Esophagus (tissue), 2 donors: Measurements from ENCODE around the gene KLHL2. TPM values are rescaled to one million over a fixed set of nuclear protein-coding genes. Genes with fewer than 3 reads are reported as not detected.
"Not testable (repeated sequence)": the region's sequence is repeated elsewhere in the genome, so short reads cannot be mapped to it uniquely, and the experiment has no call there.

ENCODE experiments used
- H3K27ac ChIP-seq, 2 donors: one replicate each; pipeline ENCODE4 v1.5.1; 2013; ENCODE audit warnings: low read depth in 2 of 2, mild to moderate bottlenecking in 2 of 2, inconsistent platforms in 1 of 2, low read length in 1 of 2, moderate library complexity in 1 of 2
- H3K27me3 ChIP-seq, 2 donors: one replicate each; pipeline ENCODE4 v1.6.1; 2013; ENCODE audit warnings: low read length in 2 of 2, control low read depth in 1 of 2, mild to moderate bottlenecking in 1 of 2; ENCODE audit not compliant: insufficient read depth in 2 of 2, control insufficient read depth in 1 of 2
- H3K36me3 ChIP-seq, 2 donors: one replicate each; pipeline ENCODE4 v1.6.1; 2013; ENCODE audit warnings: low read length in 1 of 2; ENCODE audit not compliant: control insufficient read depth in 2 of 2, insufficient read depth in 2 of 2
- H3K4me1 ChIP-seq, 2 donors: one replicate each; pipeline ENCODE4 v1.6.1; 2013; ENCODE audit warnings: low read length in 1 of 2; ENCODE audit not compliant: control insufficient read depth in 2 of 2, insufficient read depth in 2 of 2
- H3K4me3 ChIP-seq, 2 donors: one replicate each; pipeline ENCODE4 v1.5.1; 2013; ENCODE audit warnings: low read length in 2 of 2, mild to moderate bottlenecking in 2 of 2, low read depth in 1 of 2, moderate library complexity in 1 of 2
- H3K9me3 ChIP-seq, 2 donors: one replicate each; pipeline ENCODE4 v1.6.1; 2013; ENCODE audit warnings: mild to moderate bottlenecking in 2 of 2, low read depth in 1 of 2, low read length in 1 of 2, moderate library complexity in 1 of 2; ENCODE audit not compliant: control insufficient read depth in 2 of 2, insufficient read depth in 1 of 2
- WGBS, 2 donors: extraction: QIAGEN DNeasy Blood & Tissue Kit; methylation state at CpG; one replicate each; pipeline ENCODE4 v1.1.7; 2013; 5-methylcytosine and 5-hydroxymethylcytosine counted together
- polyA plus RNA-seq, 2 donors: library from polyadenylated mRNA; stranded (reverse); fragments of 200-250 nt; gene quantifications; one replicate each; pipeline ENCODE4 v1.2.3, GENCODE V29; 2013
- donor health status: healthy with polysubstance abuse.
- donor health status: Bipolar disorder and iron deficiency.

The KLHL2 gene
- polyA plus RNA-seq, 2 donors: 19.0 to 26.1 TPM

DNA sequence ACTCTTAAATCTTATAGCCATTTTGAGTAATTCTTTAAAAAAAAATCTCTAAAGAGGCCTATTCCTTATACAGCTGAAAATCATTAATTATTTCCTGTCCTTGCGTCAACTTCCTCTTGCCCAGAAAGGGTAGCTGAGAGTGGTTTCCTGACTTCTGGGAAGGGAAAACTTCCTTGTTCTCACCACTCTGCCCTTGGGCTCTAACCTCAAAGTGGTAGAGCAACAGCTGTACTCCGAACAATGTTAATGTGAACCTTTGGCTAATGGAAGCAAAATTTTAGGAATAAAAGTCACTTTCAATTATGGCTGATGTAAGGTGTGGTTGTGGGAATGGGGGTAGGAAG lies 15.3 kb downstream of the KLHL2 start:
- no peaks in the 10 kb centered on the region for H3K9me3 ChIP-seq
- no peaks in the 10 kb centered on the region for H3K36me3 ChIP-seq
- no peaks in the 10 kb centered on the region for H3K27me3 ChIP-seq
- H3K4me1 ChIP-seq: no peaks in the 10 kb centered on the region
- no peak overlapping the region for H3K4me3 ChIP-seq
- WGBS, 2 donors: 23 to 38% methylated on average over 2 of the region's 2 CpGs
- H3K27ac ChIP-seq: peak overlapping the region; percentile 60

DNA sequence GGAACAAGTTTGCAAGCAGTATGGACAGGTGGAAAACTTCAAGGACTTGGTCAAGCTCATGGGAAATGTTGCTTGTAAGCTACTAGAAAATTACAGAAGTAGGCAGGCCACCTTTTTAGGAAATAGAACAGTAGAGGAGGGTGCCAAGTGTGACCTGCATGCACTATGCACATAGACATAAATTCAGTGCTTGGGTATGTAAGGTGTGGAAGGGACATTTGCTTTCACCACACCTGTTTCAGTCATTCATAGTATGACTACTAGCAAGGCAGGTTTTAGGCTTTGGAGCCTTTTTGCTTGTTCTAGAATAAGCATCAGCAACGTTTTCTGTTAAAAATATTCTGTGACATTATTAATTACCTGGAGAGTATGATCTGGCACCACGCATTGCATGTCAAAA lies 20.0 kb downstream of the KLHL2 start:
- not testable (repeated sequence) for H3K27me3 ChIP-seq, H3K9me3 ChIP-seq, H3K4me1 ChIP-seq, H3K36me3 ChIP-seq, H3K4me3 ChIP-seq
- peak overlapping the region in 1 of 2 donors; percentile 18 for H3K27ac ChIP-seq
- 69 to 74% methylated on average over 2 of the region's 2 CpGs for WGBS, 2 donors

DNA sequence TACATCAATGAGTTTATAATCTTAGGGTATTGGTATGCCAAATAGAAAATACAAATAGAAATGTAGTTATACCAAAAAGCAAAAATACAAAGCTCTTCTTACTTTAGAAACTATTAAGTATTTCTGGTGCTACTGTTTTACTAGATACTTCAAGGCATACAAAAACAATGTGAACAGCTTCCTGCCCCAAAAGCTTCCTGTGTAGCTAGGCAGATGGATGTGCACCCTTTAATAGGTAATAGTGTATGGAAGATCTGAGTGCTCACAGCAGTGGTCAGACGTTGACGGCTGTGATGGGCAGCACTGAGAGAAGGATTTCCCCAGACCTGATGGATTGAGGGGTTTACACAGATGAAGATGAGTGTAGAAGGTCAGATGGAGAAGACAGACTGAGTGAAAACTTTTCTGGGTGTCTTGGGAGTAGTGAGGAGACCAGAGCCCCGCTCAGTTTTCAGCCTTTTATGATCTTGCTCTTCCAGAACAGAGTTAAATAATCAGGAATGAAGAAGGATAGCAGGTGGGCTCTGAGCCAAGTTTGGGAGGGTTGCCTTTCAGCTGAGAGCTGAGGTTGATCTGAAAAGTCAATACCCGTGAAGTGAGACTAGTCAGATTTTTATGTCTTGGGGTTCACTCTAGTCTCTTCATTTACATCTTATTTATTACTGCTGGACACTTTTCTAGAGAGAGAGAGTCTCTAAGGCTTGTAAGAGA lies 22.3 kb downstream of the KLHL2 start:
- not testable (repeated sequence) for H3K4me3 ChIP-seq, H3K36me3 ChIP-seq, H3K27me3 ChIP-seq, H3K9me3 ChIP-seq, H3K27ac ChIP-seq, H3K4me1 ChIP-seq
- WGBS, 2 donors: 74 to 80% methylated on average over 4 of the region's 4 CpGs

GRCh38 chr4:165232623-165233433 lies 25.5 kb downstream of the KLHL2 start:
- H3K36me3 ChIP-seq, H3K4me3 ChIP-seq, H3K27ac ChIP-seq, H3K9me3 ChIP-seq, H3K27me3 ChIP-seq, H3K4me1 ChIP-seq: not testable (repeated sequence)
- 66 to 80% methylated on average over 4 of the region's 4 CpGs for WGBS, 2 donors

DNA sequence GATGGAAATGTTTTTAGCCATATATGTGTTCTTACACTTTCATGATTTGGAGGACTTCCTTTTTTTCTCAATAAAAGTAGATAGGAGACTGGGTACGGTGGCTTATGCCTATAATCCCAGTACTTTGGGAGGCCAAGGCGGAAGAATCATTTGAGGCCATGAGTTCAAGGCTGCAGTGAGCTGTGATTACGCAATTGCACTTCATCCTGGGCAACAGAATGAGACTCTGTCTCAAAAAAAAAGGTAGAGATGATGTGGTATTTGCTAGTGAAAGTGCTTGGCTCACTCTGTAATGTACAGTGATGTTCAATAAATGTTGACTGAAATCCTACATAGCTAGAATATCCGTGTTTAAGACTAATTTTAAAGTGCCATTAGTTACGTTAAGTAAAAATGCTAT lies 27.4 kb downstream of the KLHL2 start:
- Histone ChIP-seq H3K36me3 (no peaks in the 10 kb centered on the region), H3K27me3 (no peaks in the 10 kb centered on the region), H3K4me1 (no peaks in the 10 kb centered on the region), H3K27ac (no peak overlapping the region), H3K4me3 (no peak overlapping the region), H3K9me3 (no peaks in the 10 kb centered on the region)
- 93 to 94% methylated on average over 5 of the region's 5 CpGs for WGBS, 2 donors

DNA sequence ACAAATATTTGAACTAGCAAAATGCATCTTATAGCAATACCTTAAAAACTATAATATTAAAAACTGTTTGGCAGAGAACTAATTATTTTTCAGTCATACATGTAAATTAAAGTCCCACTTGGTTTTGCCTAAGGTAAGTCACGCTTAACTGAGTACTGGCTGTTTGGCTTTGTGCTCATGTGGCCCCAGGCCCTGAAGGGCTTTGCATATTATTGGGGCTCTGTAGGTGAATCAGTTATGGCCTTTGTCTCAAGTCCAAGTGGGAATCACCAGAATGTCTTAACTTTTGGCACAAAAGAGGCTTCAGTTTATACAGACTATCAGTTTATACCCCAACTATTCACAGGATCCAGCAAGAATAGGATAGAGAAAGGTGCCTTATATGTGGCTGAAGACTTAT lies 29.5 kb downstream of the KLHL2 start:
- not testable (repeated sequence) for H3K4me1 ChIP-seq, H3K36me3 ChIP-seq, H3K9me3 ChIP-seq, H3K27me3 ChIP-seq, H3K27ac ChIP-seq, H3K4me3 ChIP-seq
- no CpG with 5 or more reads among the region's 1 CpG for WGBS, 2 donors

DNA sequence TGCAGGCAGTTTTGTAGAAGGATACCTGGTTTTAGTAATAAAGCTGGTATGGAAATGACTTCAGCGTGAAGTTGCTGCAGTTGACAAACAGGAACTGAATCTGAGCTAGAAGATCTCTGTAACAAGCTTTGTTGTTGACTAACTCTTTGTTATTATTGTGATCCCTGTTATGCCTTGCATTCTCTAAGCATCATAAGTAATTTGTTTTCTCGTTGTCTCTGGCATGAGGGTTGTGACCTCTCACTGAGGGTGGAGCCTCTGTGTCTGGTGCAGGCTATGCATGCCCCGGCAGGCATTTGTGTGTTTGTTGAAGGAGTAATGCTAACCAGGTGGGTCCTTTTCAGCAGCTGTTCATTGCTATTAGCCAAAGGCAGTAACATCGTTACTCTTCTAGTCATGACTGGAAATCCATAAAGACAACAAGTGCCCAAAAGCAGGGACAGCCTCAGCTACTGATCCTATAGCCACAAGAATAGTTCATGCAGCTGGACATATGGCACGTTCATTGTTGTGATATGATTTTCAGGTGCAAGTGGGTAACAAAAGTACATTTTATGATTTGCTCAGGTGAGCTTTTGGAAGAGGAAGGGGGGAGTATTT lies 30.8 kb downstream of the KLHL2 start:
- H3K9me3 ChIP-seq, H3K4me1 ChIP-seq, H3K27me3 ChIP-seq, H3K4me3 ChIP-seq, H3K36me3 ChIP-seq: not testable (repeated sequence)
- peak overlapping the region in 1 of 2 donors; percentile 54 for H3K27ac ChIP-seq
- 47 to 54% methylated on average over 5 of the region's 5 CpGs for WGBS, 2 donors

DNA sequence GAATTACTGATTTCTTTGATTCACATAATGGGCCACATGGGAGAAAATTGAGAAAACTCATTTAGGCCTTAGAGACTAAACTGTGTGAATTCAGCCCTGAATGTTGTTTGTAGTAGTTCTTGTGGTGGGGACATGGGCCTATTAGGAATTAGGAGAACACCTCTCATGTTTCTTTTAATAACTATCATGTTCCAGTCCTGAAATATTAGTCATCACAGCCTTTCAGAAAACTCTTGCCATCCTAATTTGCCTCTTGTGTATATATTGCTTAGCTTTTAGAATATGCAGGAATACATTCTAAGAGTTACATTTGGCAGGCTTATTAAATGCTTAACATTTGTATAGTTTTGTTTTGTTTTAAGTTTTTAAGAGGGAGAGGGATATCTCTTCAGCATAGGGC lies 33.4 kb downstream of the KLHL2 start:
- not testable (repeated sequence) for H3K36me3 ChIP-seq, H3K4me1 ChIP-seq, H3K9me3 ChIP-seq, H3K27me3 ChIP-seq, H3K27ac ChIP-seq, H3K4me3 ChIP-seq

GRCh38 chr4:165244148-165244547 lies 36.8 kb downstream of the KLHL2 start:
- H3K36me3 ChIP-seq, H3K4me1 ChIP-seq, H3K27ac ChIP-seq, H3K9me3 ChIP-seq, H3K4me3 ChIP-seq, H3K27me3 ChIP-seq: not testable (repeated sequence)
- WGBS, 2 donors: 74 to 84% methylated on average over 2 of the region's 2 CpGs
